ENCODE data around the gene NEUROG3. TPM values are rescaled to one million over a fixed set of nuclear protein-coding genes. Genes with fewer than 3 reads are reported as not detected.

Gene NEUROG3
- total RNA-seq, 1 experiment from 2014 or later, result not detected

- BruUV-seq (replicated peaks), result no TSS peak
- DNase-seq (ENCODE audit: low read depth, low spot score), result no peak
- intact Hi-C loops (cut with micrococcal nuclease; ENCODE audit: unreplicated experiment) (no loop called here), in situ Hi-C loops (cut with HindIII; ENCODE audit: low pct_unique_long_range_greater_than_20kb, low sequenced_read_pairs) (no loop called here)
- H3K27ac ChIP-seq (ENCODE audit: low read length), result no peak overlapping the region
- H3K27me3 ChIP-seq (ENCODE audit: control insufficient read depth, insufficient read depth, low read length), result peaks cover 11% of the 10 kb centered on the region
- TF ChIP-seq SIN3A (IDR thresholded peaks at IDR 0.05; ENCODE audit: borderline replicate concordance, insufficient read depth, low read depth, low read length) (no peak), POLR2AphosphoS5 (IDR thresholded peaks at IDR 0.05; ENCODE audit: low read depth, low read length) (no peak), TCF7L2 (IDR thresholded peaks at IDR 0.05; ENCODE audit: low read depth, low read length) (no peak)
- TF ChIP-seq, protein P1, sequence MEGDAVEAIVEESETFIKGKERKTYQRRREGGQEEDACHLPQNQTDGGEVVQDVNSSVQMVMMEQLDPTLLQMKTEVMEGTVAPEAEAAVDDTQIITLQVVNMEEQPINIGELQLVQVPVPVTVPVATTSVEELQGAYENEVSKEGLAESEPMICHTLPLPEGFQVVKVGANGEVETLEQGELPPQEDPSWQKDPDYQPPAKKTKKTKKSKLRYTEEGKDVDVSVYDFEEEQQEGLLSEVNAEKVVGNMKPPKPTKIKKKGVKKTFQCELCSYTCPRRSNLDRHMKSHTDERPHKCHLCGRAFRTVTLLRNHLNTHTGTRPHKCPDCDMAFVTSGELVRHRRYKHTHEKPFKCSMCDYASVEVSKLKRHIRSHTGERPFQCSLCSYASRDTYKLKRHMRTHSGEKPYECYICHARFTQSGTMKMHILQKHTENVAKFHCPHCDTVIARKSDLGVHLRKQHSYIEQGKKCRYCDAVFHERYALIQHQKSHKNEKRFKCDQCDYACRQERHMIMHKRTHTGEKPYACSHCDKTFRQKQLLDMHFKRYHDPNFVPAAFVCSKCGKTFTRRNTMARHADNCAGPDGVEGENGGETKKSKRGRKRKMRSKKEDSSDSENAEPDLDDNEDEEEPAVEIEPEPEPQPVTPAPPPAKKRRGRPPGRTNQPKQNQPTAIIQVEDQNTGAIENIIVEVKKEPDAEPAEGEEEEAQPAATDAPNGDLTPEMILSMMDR (IDR thresholded peaks at IDR 0.05), result no peak
- TF ChIP-seq, protein P2, sequence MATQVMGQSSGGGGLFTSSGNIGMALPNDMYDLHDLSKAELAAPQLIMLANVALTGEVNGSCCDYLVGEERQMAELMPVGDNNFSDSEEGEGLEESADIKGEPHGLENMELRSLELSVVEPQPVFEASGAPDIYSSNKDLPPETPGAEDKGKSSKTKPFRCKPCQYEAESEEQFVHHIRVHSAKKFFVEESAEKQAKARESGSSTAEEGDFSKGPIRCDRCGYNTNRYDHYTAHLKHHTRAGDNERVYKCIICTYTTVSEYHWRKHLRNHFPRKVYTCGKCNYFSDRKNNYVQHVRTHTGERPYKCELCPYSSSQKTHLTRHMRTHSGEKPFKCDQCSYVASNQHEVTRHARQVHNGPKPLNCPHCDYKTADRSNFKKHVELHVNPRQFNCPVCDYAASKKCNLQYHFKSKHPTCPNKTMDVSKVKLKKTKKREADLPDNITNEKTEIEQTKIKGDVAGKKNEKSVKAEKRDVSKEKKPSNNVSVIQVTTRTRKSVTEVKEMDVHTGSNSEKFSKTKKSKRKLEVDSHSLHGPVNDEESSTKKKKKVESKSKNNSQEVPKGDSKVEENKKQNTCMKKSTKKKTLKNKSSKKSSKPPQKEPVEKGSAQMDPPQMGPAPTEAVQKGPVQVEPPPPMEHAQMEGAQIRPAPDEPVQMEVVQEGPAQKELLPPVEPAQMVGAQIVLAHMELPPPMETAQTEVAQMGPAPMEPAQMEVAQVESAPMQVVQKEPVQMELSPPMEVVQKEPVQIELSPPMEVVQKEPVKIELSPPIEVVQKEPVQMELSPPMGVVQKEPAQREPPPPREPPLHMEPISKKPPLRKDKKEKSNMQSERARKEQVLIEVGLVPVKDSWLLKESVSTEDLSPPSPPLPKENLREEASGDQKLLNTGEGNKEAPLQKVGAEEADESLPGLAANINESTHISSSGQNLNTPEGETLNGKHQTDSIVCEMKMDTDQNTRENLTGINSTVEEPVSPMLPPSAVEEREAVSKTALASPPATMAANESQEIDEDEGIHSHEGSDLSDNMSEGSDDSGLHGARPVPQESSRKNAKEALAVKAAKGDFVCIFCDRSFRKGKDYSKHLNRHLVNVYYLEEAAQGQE (IDR thresholded peaks at IDR 0.05; ENCODE audit: insufficient read depth in 1 of 2, low read depth in 2 of 2, low read length in 1 of 2), result no peak
- CTCF ChIA-PET, result interaction anchor here (1.2 kb wide), 1 partner anchor 11 kb away, joined by 6 read pairs; no protein-coding TSS in a partner anchor
- H3K4me1 ChIP-seq (ENCODE audit: control insufficient read depth, insufficient read depth, low read length), result no peaks in the 10 kb centered on the region
- POLR2A ChIA-PET, result no interaction called here
- ATAC-seq, result no peak
- no peak overlapping the region for H3K4me3 ChIP-seq (ENCODE audit: low read depth in 2 of 2, low read length in 2 of 2)
- no peaks in the 10 kb centered on the region for H3K36me3 ChIP-seq (ENCODE audit: control insufficient read depth, insufficient read depth, low read length)
- no peaks in the 10 kb centered on the region for H3K9me3 ChIP-seq (ENCODE audit: control insufficient read depth, insufficient read depth, low read depth, low read length)
Measured at GRCh38 chr10:69559525-69559924, 13.7 kb downstream of the NEUROG3 start.

DNA sequence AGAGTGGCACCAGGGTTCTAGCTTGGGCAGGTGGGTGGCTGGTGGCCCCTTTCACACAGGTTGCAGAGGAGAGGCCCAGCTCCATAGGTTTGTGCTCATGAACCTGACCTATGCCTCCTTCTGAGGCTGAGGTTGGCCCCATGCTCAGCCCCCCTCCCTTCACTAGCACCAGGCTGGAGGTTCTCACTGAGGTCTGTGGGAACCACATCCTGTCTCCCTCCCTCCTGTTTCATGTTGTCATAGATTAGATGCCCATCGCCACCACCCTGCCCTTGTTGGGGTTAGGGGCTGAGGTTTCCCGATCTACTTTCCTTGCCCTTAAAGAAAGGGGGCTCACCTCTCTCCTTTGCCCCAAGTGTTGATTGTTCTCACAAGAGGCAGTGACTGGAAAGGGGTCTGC, 14.7 kb downstream of the NEUROG3 start:
- H3K27ac ChIP-seq (ENCODE audit: low read length), result no peak overlapping the region
- TF ChIP-seq, protein P1 (IDR thresholded peaks at IDR 0.05), result no peak
- no peak for TF ChIP-seq SIN3A (IDR thresholded peaks at IDR 0.05; ENCODE audit: borderline replicate concordance, insufficient read depth, low read depth, low read length)
- TF ChIP-seq TCF7L2 (IDR thresholded peaks at IDR 0.05; ENCODE audit: low read depth, low read length), result no peak
- TF ChIP-seq, protein P2 (IDR thresholded peaks at IDR 0.05; ENCODE audit: insufficient read depth in 1 of 2, low read depth in 2 of 2, low read length in 1 of 2), result no peak
- TF ChIP-seq POLR2AphosphoS5 (IDR thresholded peaks at IDR 0.05; ENCODE audit: low read depth, low read length), result no peak
- no TSS peak for BruUV-seq (replicated peaks)
- H3K9me3 ChIP-seq (ENCODE audit: control insufficient read depth, insufficient read depth, low read depth, low read length), result no peaks in the 10 kb centered on the region
- H3K4me1 ChIP-seq (ENCODE audit: control insufficient read depth, insufficient read depth, low read length), result no peaks in the 10 kb centered on the region
- in situ Hi-C loops (cut with HindIII; ENCODE audit: low pct_unique_long_range_greater_than_20kb, low sequenced_read_pairs), result no loop called here
- ChIA-PET POLR2A (no interaction called here), CTCF (no interaction called here)
- DNase-seq (ENCODE audit: low read depth, low spot score) (no peak), ATAC-seq (no peak)
- H3K36me3 ChIP-seq (ENCODE audit: control insufficient read depth, insufficient read depth, low read length), result no peaks in the 10 kb centered on the region
- no peak overlapping the region for H3K4me3 ChIP-seq (ENCODE audit: low read depth in 2 of 2, low read length in 2 of 2)
- H3K27me3 ChIP-seq (ENCODE audit: control insufficient read depth, insufficient read depth, low read length), result peaks cover 6% of the 10 kb centered on the region; the same call in 1 of the 2 replicates
- intact Hi-C loops (cut with micrococcal nuclease; ENCODE audit: unreplicated experiment), result no loop called here

All from Panc1 (cell line).